ENCODE measurements around the gene C1orf174.

- TF ChIP-seq, protein P1, sequence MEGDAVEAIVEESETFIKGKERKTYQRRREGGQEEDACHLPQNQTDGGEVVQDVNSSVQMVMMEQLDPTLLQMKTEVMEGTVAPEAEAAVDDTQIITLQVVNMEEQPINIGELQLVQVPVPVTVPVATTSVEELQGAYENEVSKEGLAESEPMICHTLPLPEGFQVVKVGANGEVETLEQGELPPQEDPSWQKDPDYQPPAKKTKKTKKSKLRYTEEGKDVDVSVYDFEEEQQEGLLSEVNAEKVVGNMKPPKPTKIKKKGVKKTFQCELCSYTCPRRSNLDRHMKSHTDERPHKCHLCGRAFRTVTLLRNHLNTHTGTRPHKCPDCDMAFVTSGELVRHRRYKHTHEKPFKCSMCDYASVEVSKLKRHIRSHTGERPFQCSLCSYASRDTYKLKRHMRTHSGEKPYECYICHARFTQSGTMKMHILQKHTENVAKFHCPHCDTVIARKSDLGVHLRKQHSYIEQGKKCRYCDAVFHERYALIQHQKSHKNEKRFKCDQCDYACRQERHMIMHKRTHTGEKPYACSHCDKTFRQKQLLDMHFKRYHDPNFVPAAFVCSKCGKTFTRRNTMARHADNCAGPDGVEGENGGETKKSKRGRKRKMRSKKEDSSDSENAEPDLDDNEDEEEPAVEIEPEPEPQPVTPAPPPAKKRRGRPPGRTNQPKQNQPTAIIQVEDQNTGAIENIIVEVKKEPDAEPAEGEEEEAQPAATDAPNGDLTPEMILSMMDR (IDR thresholded peaks at IDR 0.05): no peak
- no peak for TF ChIP-seq TCF7L2 (IDR thresholded peaks at IDR 0.05; ENCODE audit: low read depth, low read length)
Measured at GRCh38 chr1:3915551-3916121, 15.6 kb upstream of the C1orf174 start.

Data from Panc1 (cell line).